H1 (cell line): ENCODE data around the gene GALNT15. TPM values are rescaled to one million over a fixed set of nuclear protein-coding genes. Genes with fewer than 3 reads are reported as not detected.

Source experiments
- CTCF ChIA-PET: fragments of 300-600 bp; sonication (Branson Sonifier 250); formaldehyde crosslinking; loops from one replicate; lab custom pipeline; 2021; ENCODE audit not compliant: partially characterized antibody; lab: Charles Lee
- POLR2A ChIA-PET: fragments of 300-600 bp; sonication (Branson Sonifier 250); formaldehyde crosslinking; loops from one replicate; lab custom pipeline; 2021; ENCODE audit warnings: inconsistent platforms; ENCODE audit not compliant: partially characterized antibody; lab: Charles Lee
- DNase-seq, 2 experiments: peaks; one replicate each; pipeline versions ENCODE4 v3.0.0 to v3.0.0-alpha.2; 2010 to 2022; ENCODE audit warnings: low spot score in 2 of 2, low read depth in 1 of 2, mixed read lengths in 1 of 2
- FAIRE-seq: peaks from 2 replicates; lab custom pipeline; 2011; peaks lifted over from hg19 to GRCh38; lab: Jason Lieb, UNC
- H2AFZ ChIP-seq: 2 replicates; pipeline ENCODE4 v1.8.1; 2012; ENCODE audit warnings: low read length, inconsistent platforms
- H2AK5ac ChIP-seq: 2 replicates; pipeline ENCODE4 v1.6.1; 2013; ENCODE audit warnings: low read depth, low read length
- H2BK120ac ChIP-seq: replicated peaks from 2 replicates; pipeline ENCODE3; 2013; ENCODE audit warnings: low read depth, low read length, inconsistent platforms
- H2BK12ac ChIP-seq: 2 replicates; pipeline ENCODE4 v1.6.1; 2013; ENCODE audit warnings: low read depth, low read length
- H2BK15ac ChIP-seq: 2 replicates; pipeline ENCODE4 v1.6.1; 2013; ENCODE audit warnings: low read length
- H2BK20ac ChIP-seq: 2 replicates; pipeline ENCODE4 v1.6.1; 2013; ENCODE audit warnings: low read length
- H2BK5ac ChIP-seq: 2 replicates; pipeline ENCODE4 v1.6.1; 2013; ENCODE audit warnings: low read depth, low read length
- H3K14ac ChIP-seq: 2 replicates; pipeline ENCODE4 v1.6.1; 2013; ENCODE audit warnings: inconsistent platforms; ENCODE audit not compliant: insufficient read length
- H3K18ac ChIP-seq: 2 replicates; pipeline ENCODE4 v1.6.1; 2013; ENCODE audit warnings: low read length; ENCODE audit errors: extremely low read depth
- H3K23ac ChIP-seq: 2 replicates; pipeline ENCODE4 v1.6.1; 2013; ENCODE audit warnings: inconsistent platforms; ENCODE audit not compliant: insufficient read length
- H3K23me2 ChIP-seq: 2 replicates; pipeline ENCODE4 v1.6.1; 2013; ENCODE audit warnings: low read depth, low read length
- H3K27ac ChIP-seq: 2 replicates; pipeline ENCODE4 v1.6.1; 2011; ENCODE audit warnings: low read depth, low read length, inconsistent platforms
- H3K27me3 ChIP-seq, 4 experiments: replicated peaks in 1 of 4; 1 replicate in 1 of 4; 2 replicates in 3 of 4; pipeline versions ENCODE4 v1.6.1 to v1.8.1; 2011 to 2013; ENCODE audit warnings: low read length in 3 of 4, mild to moderate bottlenecking in 3 of 4, inconsistent platforms in 2 of 4, mixed read lengths in 2 of 4, moderate library complexity in 1 of 4; ENCODE audit not compliant: control insufficient read depth in 3 of 4, insufficient read depth in 3 of 4; ENCODE audit errors: extremely low read depth in 1 of 4
- H3K36me3 ChIP-seq, 4 experiments: 2 replicates each; pipeline versions ENCODE4 v1.6.1 to v1.8.1; 2011 to 2013; ENCODE audit warnings: mild to moderate bottlenecking in 4 of 4, low read length in 3 of 4, moderate library complexity in 2 of 4, control low read depth in 1 of 4, inconsistent platforms in 1 of 4; ENCODE audit not compliant: insufficient read depth in 4 of 4, control insufficient read depth in 2 of 4
- H3K4ac ChIP-seq: replicated peaks from 2 replicates; pipeline ENCODE3; 2013; ENCODE audit warnings: low read length, low read depth, mixed read lengths, inconsistent platforms; ENCODE audit not compliant: insufficient read length
- H3K4me1 ChIP-seq, 4 experiments: replicated peaks in 1 of 4; 1 replicate in 1 of 4; 2 replicates in 3 of 4; pipeline versions ENCODE4 v1.6.1 to v1.8.1; 2011 to 2013; ENCODE audit warnings: low read length in 3 of 4, inconsistent platforms in 2 of 4, mixed read lengths in 1 of 4; ENCODE audit not compliant: insufficient read depth in 4 of 4, control insufficient read depth in 3 of 4
- H3K4me2 ChIP-seq, 2 experiments: 2 replicates each; pipeline versions ENCODE4 v1.6.1 to v1.8.1; 2011 to 2013; ENCODE audit warnings: low read depth in 2 of 2, low read length in 2 of 2, control low read depth in 1 of 2, inconsistent platforms in 1 of 2, mild to moderate bottlenecking in 1 of 2; ENCODE audit not compliant: insufficient read depth in 1 of 2
- H3K4me3 ChIP-seq, 4 experiments: fragments of 200-600, 300-600 bp in 1 of 4; sonication (generic), shearing (Covaris generic), sonication (Bioruptor Twin) in 1 of 4; 2 replicates each; pipeline versions ENCODE4 v1.5.1 to v1.8.1; 2011 to 2016; ENCODE audit warnings: low read length in 4 of 4, low read depth in 3 of 4, control low read depth in 2 of 4, inconsistent platforms in 2 of 4, mild to moderate bottlenecking in 2 of 4, mixed read lengths in 1 of 4, moderate library complexity in 1 of 4; ENCODE audit not compliant: insufficient read depth in 2 of 4; ENCODE audit errors: extremely low read depth in 1 of 4
- H3K56ac ChIP-seq: replicated peaks from 2 replicates; pipeline ENCODE3; 2013; ENCODE audit warnings: low read depth, mild to moderate bottlenecking, mixed read lengths, low read length, inconsistent platforms; ENCODE audit not compliant: insufficient read length
- H3K79me1 ChIP-seq: 2 replicates; pipeline ENCODE4 v1.6.1; 2013; ENCODE audit warnings: low read depth, low read length, control low read depth
- H3K79me2 ChIP-seq, 2 experiments: 2 replicates each; pipeline versions ENCODE4 v1.6.1 to v1.8.1; 2012 to 2013; ENCODE audit warnings: low read length in 2 of 2, mild to moderate bottlenecking in 2 of 2, inconsistent platforms in 1 of 2; ENCODE audit not compliant: insufficient read depth in 2 of 2, control insufficient read depth in 1 of 2
- H3K9ac ChIP-seq, 4 experiments: replicated peaks in 1 of 4; 1 replicate in 1 of 4; 2 replicates in 3 of 4; pipeline versions ENCODE4 v1.6.1 to v1.8.1; 2011 to 2013; ENCODE audit warnings: low read depth in 3 of 4, low read length in 3 of 4, control low read depth in 2 of 4, mild to moderate bottlenecking in 2 of 4, moderate library complexity in 2 of 4, inconsistent platforms in 1 of 4; ENCODE audit errors: extremely low read depth in 1 of 4
- H3K9me3 ChIP-seq, 2 experiments: 2 replicates each; pipeline versions ENCODE4 v1.6.1 to v1.8.1; 2012 to 2013; ENCODE audit warnings: mild to moderate bottlenecking in 2 of 2, moderate library complexity in 2 of 2, control low read depth in 1 of 2, inconsistent platforms in 1 of 2, low read depth in 1 of 2, low read length in 1 of 2, mixed read lengths in 1 of 2; ENCODE audit not compliant: insufficient read depth in 2 of 2
- H4K20me1 ChIP-seq, 2 experiments: replicated peaks in 1 of 2; 2 replicates each; pipeline versions ENCODE3 to v1.8.1; 2011 to 2013; ENCODE audit warnings: inconsistent platforms in 2 of 2, low read length in 2 of 2, mild to moderate bottlenecking in 1 of 2; ENCODE audit not compliant: insufficient read depth in 2 of 2, control insufficient read depth in 1 of 2
- H4K5ac ChIP-seq: 2 replicates; pipeline ENCODE4 v1.6.1; 2013; ENCODE audit warnings: low read length, low read depth, mixed read lengths, inconsistent platforms; ENCODE audit not compliant: insufficient read length
- H4K8ac ChIP-seq: 2 replicates; pipeline ENCODE4 v1.8.0; 2013; ENCODE audit warnings: mild to moderate bottlenecking, moderate library complexity, low read length, inconsistent platforms; ENCODE audit not compliant: insufficient read depth; ENCODE audit errors: extremely low read depth
- H4K91ac ChIP-seq: replicated peaks from 2 replicates; pipeline ENCODE3; 2013; ENCODE audit warnings: low read length, mixed read lengths, inconsistent platforms; ENCODE audit not compliant: insufficient read length
- BACH1 ChIP-seq: IDR thresholded peaks from 2 replicates; pipeline ENCODE4 v1.6.1; 2012; ENCODE audit warnings: low read length, improper control_type of control experiment
- KDM5A ChIP-seq: fragments of 200-600 bp; IDR thresholded peaks from 2 replicates; pipeline ENCODE4 v1.7.1; 2012; ENCODE audit warnings: mild to moderate bottlenecking, low read length, inconsistent platforms, mixed read lengths
- MAFK ChIP-seq: IDR thresholded peaks from 2 replicates; pipeline ENCODE4 v1.6.1; 2012; ENCODE audit warnings: low read depth, mild to moderate bottlenecking, improper control_type of control experiment, low read length
- NANOG ChIP-seq: IDR thresholded peaks from 2 replicates; pipeline ENCODE4 v1.6.1; 2011; ENCODE audit warnings: low read length, low read depth, mild to moderate bottlenecking, inconsistent platforms; ENCODE audit not compliant: insufficient read depth, poor library complexity, severe bottlenecking
- RBBP5 ChIP-seq: IDR thresholded peaks from 2 replicates; pipeline ENCODE4 v1.7.1; 2012; ENCODE audit warnings: low read depth, mild to moderate bottlenecking, inconsistent platforms, low read length, moderate library complexity, borderline replicate concordance
- TAF1 ChIP-seq: IDR thresholded peaks from 2 replicates; pipeline ENCODE4 v1.6.1; 2011; ENCODE audit warnings: mild to moderate bottlenecking, low read depth, low read length
- WGBS, 2 experiments: shearing (Covaris generic) in 1 of 2; methylation state at CpG; one replicate each; pipeline versions ENCODE4 v1.1.6 to v1.1.7; 2013 to 2015; ENCODE audit warnings: low lambda C conversion rate in 2 of 2, mixed read lengths in 2 of 2, inconsistent platforms in 1 of 2, low coverage in 1 of 2, missing lambda C conversion rate in 1 of 2; ENCODE audit not compliant: insufficient replicate concordance in 2 of 2, insufficient coverage in 1 of 2, insufficient read length in 1 of 2; ENCODE audit errors: extremely low coverage in 1 of 2, missing lambda C conversion rate in 1 of 2; 5-methylcytosine and 5-hydroxymethylcytosine counted together
- polyA plus RNA-seq, 7 experiments: library from polyadenylated mRNA; depleted of rRNA in 3 of 7; stranded (reverse) in 5 of 7; unstranded in 2 of 7; fragments of >200 nt in 5 of 7; fragments of 200-250 nt in 2 of 7; gene quantifications; 1 replicate in 5 of 7; 2 replicates in 1 of 7; 4 replicates in 1 of 7; pipeline versions ENCODE4 v1.2.1 to v1.2.3, GENCODE V29; 2011 to 2013; ENCODE audit warnings: missing spikeins in 2 of 7, mixed read lengths in 2 of 7
- total RNA-seq: library from RNA; stranded (reverse); fragmentation: NEBNext Ultra II Directional; extraction: Animal tissue kit (Norgen Biotek cat#: 25700); gene quantifications from 2 replicates; pipeline ENCODE4 v1.2.1, GENCODE V29; 2021

GALNT15 gene
- total and polyA plus RNA-seq, 2 of the 8 experiments (the other 6 are each of a cell fraction or from before 2014, with no cell fraction given), result 0.02 TPM; not detected in 1

GRCh38 chr3:16221990-16222389 is 47.5 kb downstream of the GALNT15 start:
- Histone ChIP-seq H3K4me3 (no peak overlapping the region), H3K56ac (no peak overlapping the region), H3K27me3 (no peaks in the 10 kb centered on the region), H3K79me1 (no peaks in the 10 kb centered on the region)
- POLR2A ChIA-PET, result no interaction called here
- TF ChIP-seq NANOG, result no peak
- no peak for TF ChIP-seq RBBP5
- no peak for TF ChIP-seq MAFK
- TF ChIP-seq BACH1, result no peak
- TF ChIP-seq KDM5A, result no peak
- no peak for TF ChIP-seq TAF1
- TF ChIP-seq, all 59 proteins: peak for 0
- H2BK20ac ChIP-seq, result no peak overlapping the region
- no peak overlapping the region for H3K23ac ChIP-seq
- no peak overlapping the region for H3K14ac ChIP-seq
- no peak overlapping the region for H4K5ac ChIP-seq
- no peak overlapping the region for H2BK5ac ChIP-seq
- FAIRE-seq (no peak), DNase-seq (no peak)
- no peak overlapping the region for H2BK12ac ChIP-seq
- H4K91ac ChIP-seq, result no peak overlapping the region
- H3K23me2 ChIP-seq, result no peaks in the 10 kb centered on the region
- no peak overlapping the region for H4K8ac ChIP-seq
- H2AK5ac ChIP-seq, result no peak overlapping the region
- H4K20me1 ChIP-seq, result no peaks in the 10 kb centered on the region
- CTCF ChIA-PET, result interaction anchor here (0.6 to 2.2 kb wide), 3 partner anchors 27 to 277 kb away, joined by 3 to 7 read pairs (median 4); no protein-coding TSS in a partner anchor
- no peak overlapping the region for H3K18ac ChIP-seq
- H3K4ac ChIP-seq, result no peak overlapping the region
- no peaks in the 10 kb centered on the region for H3K36me3 ChIP-seq
- WGBS, 2 experiments, result 64% methylated on average over 3 of the region's 3 CpGs; no CpG with 5 or more reads in 1 of the 2 experiments
- no peaks in the 10 kb centered on the region for H3K79me2 ChIP-seq
- H3K9ac ChIP-seq, result no peak overlapping the region
- H2BK15ac ChIP-seq, result no peak overlapping the region
- no peaks in the 10 kb centered on the region for H3K9me3 ChIP-seq
- H3K27ac ChIP-seq, result no peak overlapping the region
- no peak overlapping the region for H2AFZ ChIP-seq
- no peak overlapping the region for H2BK120ac ChIP-seq
- no peaks in the 10 kb centered on the region for H3K4me1 ChIP-seq
- no peak overlapping the region for H3K4me2 ChIP-seq
